SK-N-SH (cell line): Measurements from ENCODE around the gene MDH1. TPM values are rescaled to one million over a fixed set of nuclear protein-coding genes. Genes with fewer than 3 reads are reported as not detected.
"Not testable (repeated sequence)": the region's sequence is repeated elsewhere in the genome, so short reads cannot be mapped to it uniquely, and the experiment has no call there.

Source experiments
- CTCF ChIA-PET: fragments of 300-600, 350-600 bp; formaldehyde crosslinking; extraction: SDS; loops from one replicate; lab custom pipeline; 2021; lab: Yijun Ruan, JAX
- POLR2A ChIA-PET: fragments of 350-600 bp; sonication (Branson Sonifier 250); formaldehyde crosslinking; extraction: SDS; loops from one replicate; lab custom pipeline; 2020; ENCODE audit warnings: antibody characterized with exemption, inconsistent platforms; lab: Yijun Ruan, JAX
- DNase-seq: peaks from one replicate; pipeline ENCODE4 v3.0.0; 2012
- H2AFZ ChIP-seq: fragments of 200-600 bp; sonication (generic); 2 replicates; pipeline ENCODE4 v1.8.1; 2016; ENCODE audit warnings: antibody characterized with exemption, mild to moderate bottlenecking, low read depth
- H3F3A ChIP-seq: fragments of 200-600 bp; sonication (generic); replicated peaks from 2 replicates; pipeline ENCODE3; 2016; ENCODE audit warnings: antibody characterized with exemption, mild to moderate bottlenecking; ENCODE audit not compliant: insufficient read depth
- H3K27ac ChIP-seq, 2 experiments: fragments of 200-500 bp in 1 of 2; fragments of 200-600 bp in 1 of 2; sonication (Bioruptor generic) in 1 of 2; sonication (generic), shearing (Covaris generic) in 1 of 2; 2 replicates each; pipeline versions ENCODE4 v1.5.1 to v1.6.1; 2014 to 2016; ENCODE audit warnings: low read depth in 2 of 2, inconsistent platforms in 1 of 2, low read length in 1 of 2, mild to moderate bottlenecking in 1 of 2, mixed read lengths in 1 of 2
- H3K27me3 ChIP-seq: fragments of 200-600 bp; sonication (generic), shearing (Covaris generic); 2 replicates; pipeline ENCODE4 v1.6.1; 2016; ENCODE audit warnings: mixed run types; ENCODE audit not compliant: insufficient read depth
- H3K36me3 ChIP-seq, 2 experiments: fragments of 200-500 bp in 1 of 2; fragments of 200-600 bp in 1 of 2; sonication (Bioruptor generic) in 1 of 2; sonication (generic) in 1 of 2; replicated peaks in 1 of 2; 2 replicates each; pipeline versions ENCODE3 to v1.5.1; 2014 to 2016; ENCODE audit warnings: low read length in 1 of 2, mild to moderate bottlenecking in 1 of 2; ENCODE audit not compliant: insufficient read depth in 2 of 2, control insufficient read depth in 1 of 2
- H3K4me1 ChIP-seq, 2 experiments: fragments of 200-500 bp in 1 of 2; fragments of 200-600 bp in 1 of 2; sonication (Bioruptor generic) in 1 of 2; sonication (generic), shearing (Covaris generic) in 1 of 2; 2 replicates each; pipeline versions ENCODE4 v1.5.1 to v1.6.1; 2014 to 2016; ENCODE audit warnings: low read depth in 1 of 2, low read length in 1 of 2, mixed run types in 1 of 2; ENCODE audit not compliant: insufficient read depth in 2 of 2, control insufficient read depth in 1 of 2
- H3K4me2 ChIP-seq: fragments of 200-600 bp; sonication (generic), shearing (Covaris generic); 2 replicates; pipeline ENCODE4 v1.6.1; 2017; ENCODE audit warnings: mixed run types
- H3K4me3 ChIP-seq, 2 experiments: fragments of 200-500 bp in 1 of 2; fragments of 200-600 bp in 1 of 2; sonication (Bioruptor generic) in 1 of 2; sonication (generic), shearing (Covaris generic) in 1 of 2; 2 replicates each; pipeline versions ENCODE4 v1.5.1 to v1.8.1; 2014 to 2016; ENCODE audit warnings: low read depth in 2 of 2, inconsistent platforms in 1 of 2, low read length in 1 of 2, mild to moderate bottlenecking in 1 of 2, mixed read lengths in 1 of 2, moderate library complexity in 1 of 2
- H3K79me2 ChIP-seq: fragments of 200-600 bp; sonication (generic); 2 replicates; pipeline ENCODE4 v1.8.1; 2017; ENCODE audit warnings: mild to moderate bottlenecking; ENCODE audit not compliant: insufficient read depth
- H3K9ac ChIP-seq: fragments of 200-600 bp; sonication (generic); 2 replicates; pipeline ENCODE4 v1.6.1; 2017; ENCODE audit warnings: mixed run types
- H3K9me2 ChIP-seq: fragments of 200-600 bp; sonication (generic); 2 replicates; pipeline ENCODE4 v1.6.1; 2017; ENCODE audit warnings: mixed run types
- H3K9me3 ChIP-seq: fragments of 200-600 bp; sonication (generic); 2 replicates; pipeline ENCODE4 v1.6.1; 2017; ENCODE audit warnings: mixed run types, mild to moderate bottlenecking, moderate library complexity
- H4K20me1 ChIP-seq: fragments of 200-600 bp; sonication (generic); 2 replicates; pipeline ENCODE4 v1.6.1; 2017; ENCODE audit warnings: mild to moderate bottlenecking, mixed run types; ENCODE audit not compliant: insufficient read depth
- CHD2 ChIP-seq: fragments of 150-350 bp; IDR thresholded peaks from 2 replicates; pipeline ENCODE4 v1.6.1; 2018; ENCODE audit warnings: low read length; ENCODE audit not compliant: partially characterized antibody
- ELF1 ChIP-seq: IDR thresholded peaks from 2 replicates; pipeline ENCODE4 v1.4.0; 2012
- EZH2phosphoT487 ChIP-seq: fragments of 200-600 bp; sonication (generic); IDR thresholded peaks from 2 replicates; pipeline ENCODE4 v1.6.1; 2017; ENCODE audit warnings: low read depth, mixed run types, mild to moderate bottlenecking, antibody characterized with exemption, moderate library complexity, borderline replicate concordance
- FOSL2 ChIP-seq: IDR thresholded peaks from 2 replicates; pipeline ENCODE4 v1.4.0; 2012; ENCODE audit warnings: low read depth, mild to moderate bottlenecking, moderate library complexity, borderline replicate concordance
- FOXM1 ChIP-seq: IDR thresholded peaks from 2 replicates; pipeline ENCODE4 v1.4.0; 2012; ENCODE audit warnings: low read depth, mild to moderate bottlenecking
- JUND ChIP-seq: IDR thresholded peaks from 2 replicates; pipeline ENCODE4 v1.4.0; 2012
- MEF2A ChIP-seq: IDR thresholded peaks from 2 replicates; pipeline ENCODE4 v1.4.0; 2012; ENCODE audit warnings: low read depth, borderline replicate concordance
- MXI1 ChIP-seq: IDR thresholded peaks from 2 replicates; pipeline ENCODE4 v1.6.1; 2012; ENCODE audit warnings: mild to moderate bottlenecking, low read depth, low read length, improper control_type of control experiment
- NRF1 ChIP-seq: IDR thresholded peaks from 2 replicates; pipeline ENCODE4 v1.6.1; 2012; ENCODE audit warnings: low read depth, mild to moderate bottlenecking, low read length
- POLR2AphosphoS5 ChIP-seq: IDR thresholded peaks from 2 replicates; pipeline ENCODE4 v1.6.1; 2012; ENCODE audit warnings: low read depth, low read length
- RFX5 ChIP-seq: IDR thresholded peaks from 2 replicates; pipeline ENCODE4 v1.6.1; 2012; ENCODE audit warnings: mild to moderate bottlenecking, improper control_type of control experiment, low read length
- RXRA ChIP-seq: IDR thresholded peaks from 2 replicates; pipeline ENCODE4 v1.4.0; 2012; ENCODE audit warnings: low read depth, mild to moderate bottlenecking, borderline replicate concordance
- TCF12 ChIP-seq: IDR thresholded peaks from 2 replicates; pipeline ENCODE4 v1.4.0; 2012
- USF1 ChIP-seq: IDR thresholded peaks from 2 replicates; pipeline ENCODE4 v1.4.0; 2012; ENCODE audit warnings: low read depth, borderline replicate concordance
- ZBTB33 ChIP-seq: IDR thresholded peaks from 2 replicates; pipeline ENCODE4 v1.4.0; 2012; ENCODE audit warnings: low read depth, borderline replicate concordance
- WGBS: methylation state at CpG from one replicate; pipeline ENCODE4 v1.1.6; 2017; ENCODE audit warnings: low lambda C conversion rate; 5-methylcytosine and 5-hydroxymethylcytosine counted together
- polyA plus RNA-seq, 3 experiments: library from polyadenylated mRNA; depleted of rRNA; stranded (reverse); fragments of >200 nt; gene quantifications; 2 replicates each; pipeline ENCODE4 v1.2.3, GENCODE V29; 2012
- TF ChIP-seq, protein P1 (sequence below): IDR thresholded peaks from 2 replicates; pipeline ENCODE4 v1.4.0; 2012; ENCODE audit warnings: low read depth
- TF ChIP-seq, protein P2 (sequence below): fragments of 200-600 bp; sonication (generic); IDR thresholded peaks from 2 replicates; pipeline ENCODE4 v1.6.1; 2017; ENCODE audit warnings: antibody characterized with exemption, mild to moderate bottlenecking, moderate library complexity
- TF ChIP-seq, protein P3 (sequence below): fragments of 150-350 bp; IDR thresholded peaks from 2 replicates; pipeline ENCODE4 v1.6.1; 2016; ENCODE audit warnings: mild to moderate bottlenecking, low read depth, low read length

MDH1 gene
- polyA plus RNA-seq, 1 of the 3 experiments (the other 2 are of a cell fraction) = 201 TPM

GRCh38 chr2:63558922-63559321 is 29.8 kb upstream of the MDH1 start:
- DNase-seq, H3K9me3 ChIP-seq, H3K79me2 ChIP-seq, POLR2A ChIA-PET, H4K20me1 ChIP-seq, H3K4me2 ChIP-seq, H3K9me2 ChIP-seq, H3K4me1 ChIP-seq, H3F3A ChIP-seq, CTCF ChIA-PET, H3K36me3 ChIP-seq, H3K27me3 ChIP-seq, H2AFZ ChIP-seq, H3K27ac ChIP-seq, H3K4me3 ChIP-seq, H3K9ac ChIP-seq: not testable (repeated sequence)
- WGBS = 35% methylated on average over 3 of the region's 3 CpGs

DNA sequence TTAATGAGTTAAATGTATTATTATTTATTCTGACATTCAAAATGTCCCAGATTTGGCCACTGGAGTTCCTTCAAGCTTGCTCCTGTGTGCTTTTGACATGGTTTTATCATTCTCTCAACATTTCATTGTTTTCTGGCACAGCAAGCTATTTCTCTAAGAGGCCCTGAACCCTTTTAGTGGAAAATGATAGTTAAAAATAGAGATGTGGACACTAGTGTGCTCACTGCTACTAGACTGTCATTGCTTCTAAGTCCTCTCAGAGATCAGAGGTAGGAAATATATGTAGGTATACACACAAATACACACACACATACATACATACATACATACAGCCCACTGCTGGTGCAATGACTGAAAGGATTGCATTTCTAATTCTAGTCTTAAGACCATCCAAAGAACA is 26.0 kb upstream of the MDH1 start:
- CTCF ChIA-PET = no interaction called here
- Histone ChIP-seq H4K20me1 (no peaks in the 10 kb centered on the region), H3K9ac (no peak overlapping the region), H3K4me3 (no peak overlapping the region), H3K9me3 (0 out of 2 replicates have a peak, but pooled peaks cover 5% of the 10 kb centered on the region), H2AFZ (no peak overlapping the region), H3K4me2 (no peak overlapping the region), H3F3A (no peaks in the 10 kb centered on the region), H3K27me3 (no peaks in the 10 kb centered on the region), H3K36me3 (peaks cover 0 to 8% of the 10 kb centered on the region in 2 experiments), H3K9me2 (no peaks in the 10 kb centered on the region)
- no peak for DNase-seq
- POLR2A ChIA-PET = no interaction called here
- TF ChIP-seq FOXM1 (no peak), TCF12 (no peak), ZBTB33 (no peak), RXRA (no peak), ELF1 (no peak), EZH2phosphoT487 (no peak), NRF1 (no peak), CHD2 (no peak), USF1 (no peak), MEF2A (no peak), MXI1 (no peak), JUND (no peak), POLR2AphosphoS5 (no peak), RFX5 (no peak), FOSL2 (no peak)
- TF ChIP-seq, protein P1, sequence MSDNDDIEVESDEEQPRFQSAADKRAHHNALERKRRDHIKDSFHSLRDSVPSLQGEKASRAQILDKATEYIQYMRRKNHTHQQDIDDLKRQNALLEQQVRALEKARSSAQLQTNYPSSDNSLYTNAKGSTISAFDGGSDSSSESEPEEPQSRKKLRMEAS = no peak
- TF ChIP-seq, protein P2, sequence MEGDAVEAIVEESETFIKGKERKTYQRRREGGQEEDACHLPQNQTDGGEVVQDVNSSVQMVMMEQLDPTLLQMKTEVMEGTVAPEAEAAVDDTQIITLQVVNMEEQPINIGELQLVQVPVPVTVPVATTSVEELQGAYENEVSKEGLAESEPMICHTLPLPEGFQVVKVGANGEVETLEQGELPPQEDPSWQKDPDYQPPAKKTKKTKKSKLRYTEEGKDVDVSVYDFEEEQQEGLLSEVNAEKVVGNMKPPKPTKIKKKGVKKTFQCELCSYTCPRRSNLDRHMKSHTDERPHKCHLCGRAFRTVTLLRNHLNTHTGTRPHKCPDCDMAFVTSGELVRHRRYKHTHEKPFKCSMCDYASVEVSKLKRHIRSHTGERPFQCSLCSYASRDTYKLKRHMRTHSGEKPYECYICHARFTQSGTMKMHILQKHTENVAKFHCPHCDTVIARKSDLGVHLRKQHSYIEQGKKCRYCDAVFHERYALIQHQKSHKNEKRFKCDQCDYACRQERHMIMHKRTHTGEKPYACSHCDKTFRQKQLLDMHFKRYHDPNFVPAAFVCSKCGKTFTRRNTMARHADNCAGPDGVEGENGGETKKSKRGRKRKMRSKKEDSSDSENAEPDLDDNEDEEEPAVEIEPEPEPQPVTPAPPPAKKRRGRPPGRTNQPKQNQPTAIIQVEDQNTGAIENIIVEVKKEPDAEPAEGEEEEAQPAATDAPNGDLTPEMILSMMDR = no peak
- TF ChIP-seq, protein P3, sequence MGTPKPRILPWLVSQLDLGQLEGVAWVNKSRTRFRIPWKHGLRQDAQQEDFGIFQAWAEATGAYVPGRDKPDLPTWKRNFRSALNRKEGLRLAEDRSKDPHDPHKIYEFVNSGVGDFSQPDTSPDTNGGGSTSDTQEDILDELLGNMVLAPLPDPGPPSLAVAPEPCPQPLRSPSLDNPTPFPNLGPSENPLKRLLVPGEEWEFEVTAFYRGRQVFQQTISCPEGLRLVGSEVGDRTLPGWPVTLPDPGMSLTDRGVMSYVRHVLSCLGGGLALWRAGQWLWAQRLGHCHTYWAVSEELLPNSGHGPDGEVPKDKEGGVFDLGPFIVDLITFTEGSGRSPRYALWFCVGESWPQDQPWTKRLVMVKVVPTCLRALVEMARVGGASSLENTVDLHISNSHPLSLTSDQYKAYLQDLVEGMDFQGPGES = no peak
- TF ChIP-seq, all 33 proteins: peak for 0
- Histone ChIP-seq H3K27ac (no peak overlapping the region), H3K4me1 (no peaks in the 10 kb centered on the region), H3K79me2 (no peaks in the 10 kb centered on the region)
